HG02970 (cell line): ENCODE measurements around the gene NR2F6.

Source experiments
- ATAC-seq: cut with Tn5 transposase; IDR thresholded peaks from one replicate; pipeline ENCODE4 v1.9.1; 2021; ENCODE audit warnings: mild to moderate bottlenecking, moderate library complexity, moderate number of reproducible peaks; ENCODE audit not compliant: unreplicated experiment, low FRiP score

Gene NR2F6

GRCh38 chr19:17240826-17241399 lies 4.8 kb downstream of the NR2F6 start:
- ATAC-seq, result no peak

GRCh38 chr19:17240062-17240752 lies 5.5 kb downstream of the NR2F6 start:
- no peak for ATAC-seq

GRCh38 chr19:17237747-17238706 lies 7.7 kb downstream of the NR2F6 start:
- no peak for ATAC-seq

GRCh38 chr19:17236811-17237543 lies 8.7 kb downstream of the NR2F6 start:
- no peak for ATAC-seq

GRCh38 chr19:17235971-17236777 lies 9.5 kb downstream of the NR2F6 start:
- ATAC-seq, result peak; percentile 20

- ATAC-seq, result peak; percentile 75
These were observed 10.3 kb downstream of the NR2F6 start for GRCh38 chr19:17235300-17235970.

GRCh38 chr19:17234911-17235299 lies 10.8 kb downstream of the NR2F6 start:
- ATAC-seq, result no peak

- no peak for ATAC-seq
These were observed 13.5 kb downstream of the NR2F6 start for GRCh38 chr19:17232258-17232657.

- no peak for ATAC-seq
These were observed 15.8 kb downstream of the NR2F6 start for GRCh38 chr19:17229890-17230289.

- no peak for ATAC-seq
These were observed 17.8 kb downstream of the NR2F6 start for GRCh38 chr19:17227798-17228367.

- peak; percentile 93 for ATAC-seq
These were observed 19.5 kb downstream of the NR2F6 start, which contains the start of gene OCEL1 for GRCh38 chr19:17226002-17226933. Gene OCEL1, plus strand, starts transcription at chr19:17226226. Its CDS starts 22 bp downstream, at chr19:17226248.

GRCh38 chr19:17225053-17225452 lies 20.7 kb downstream of the NR2F6 start:
- ATAC-seq, result no peak

- ATAC-seq, result no peak
These were observed 25.4 kb downstream of the NR2F6 start for GRCh38 chr19:17220207-17220758.

GRCh38 chr19:17219286-17219685 lies 26.4 kb downstream of the NR2F6 start:
- no peak for ATAC-seq

GRCh38 chr19:17216058-17216670 lies 29.6 kb downstream of the NR2F6 start:
- no peak for ATAC-seq

GRCh38 chr19:17215127-17215971 lies 30.4 kb downstream of the NR2F6 start, which contains the start of gene USE1:
Gene USE1, plus strand, starts transcription at chr19:17215357. Its CDS starts 49 bp downstream, at chr19:17215406.
- peak; percentile 67 for ATAC-seq
